GM21423 (cell line): Measurements from ENCODE around the gene PIK3R6.

ENCODE experiments used
- ATAC-seq: cut with Tn5 transposase; IDR thresholded peaks from one replicate; pipeline ENCODE4 v1.9.1; 2021; ENCODE audit warnings: mild to moderate bottlenecking, moderate library complexity; ENCODE audit not compliant: unreplicated experiment

PIK3R6 gene

GRCh38 chr17:8754890-8755289 lies 112.6 kb downstream of the PIK3R6 start:
- ATAC-seq = no peak

DNA sequence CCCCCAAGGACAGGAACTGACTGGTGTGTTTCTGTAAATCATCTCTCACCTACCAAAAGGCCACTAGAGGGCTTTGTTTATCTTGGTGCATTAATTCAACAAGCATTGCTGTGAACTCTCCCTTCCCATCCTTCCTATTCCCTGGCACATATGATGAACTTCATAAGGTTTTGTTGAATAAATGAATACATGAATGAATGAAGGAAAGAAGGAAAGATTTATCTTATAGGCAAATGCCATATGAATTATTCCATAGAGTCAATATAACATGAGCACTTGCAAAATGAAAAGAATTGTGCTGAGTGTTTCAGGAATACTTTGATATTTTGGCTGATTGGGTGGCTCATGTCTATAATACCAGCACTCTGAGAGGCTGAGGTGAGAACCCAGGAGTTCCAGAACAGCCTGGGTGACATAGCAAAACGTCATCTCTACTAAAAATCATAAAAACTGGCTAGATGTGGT lies 113.5 kb downstream of the PIK3R6 start:
- no peak for ATAC-seq

GRCh38 chr17:8753136-8753975 lies 114.1 kb downstream of the PIK3R6 start:
- ATAC-seq = no peak
